ENCODE data around the gene PPT1. TPM values are rescaled to one million over a fixed set of nuclear protein-coding genes. Genes with fewer than 3 reads are reported as not detected.

Gene PPT1
- 29.4 and 29.5 TPM in 2 replicates for total RNA-seq

- H3K4me3 ChIP-seq (ENCODE audit: low read depth, low read length) = peak within 1 kb of the TSS; percentile 76
- H3K36me3 ChIP-seq (ENCODE audit: control insufficient read depth, insufficient read depth, low read length) = no peaks in the 10 kb centered on the region
- no peaks in the 10 kb centered on the region for H3K27me3 ChIP-seq (ENCODE audit: control insufficient read depth, insufficient read depth, low read length)
- peak; percentile 16 for TF ChIP-seq CTCF (IDR thresholded peaks at IDR 0.05; ENCODE audit: insufficient read depth, low read length, severe bottlenecking)
- peak; percentile 57 for DNase-seq (ENCODE audit: low read depth)
- no peak for FAIRE-seq
Observed at GRCh38 chr1:40096977-40097782, at the start of gene PPT1. Gene PPT1 (minus strand): TSS chr1:40097252. CDS start chr1:40097238, 14 bp downstream.

- no peaks in the 10 kb centered on the region for H3K27me3 ChIP-seq (ENCODE audit: control insufficient read depth, insufficient read depth, low read length)
- TF ChIP-seq CTCF (IDR thresholded peaks at IDR 0.05; ENCODE audit: insufficient read depth, low read length, severe bottlenecking) = peak; percentile 78
- FAIRE-seq (no peak), DNase-seq (ENCODE audit: low read depth) (peak; percentile 73)
- H3K36me3 ChIP-seq (ENCODE audit: control insufficient read depth, insufficient read depth, low read length) = no peaks in the 10 kb centered on the region
- no peak overlapping the region for H3K4me3 ChIP-seq (ENCODE audit: low read depth, low read length)
Observed at GRCh38 chr1:40143891-40144575, 47.0 kb upstream of the PPT1 start.

GRCh38 chr1:40141878-40142535 lies 45.0 kb upstream of the PPT1 start:
- Histone ChIP-seq H3K27me3 (ENCODE audit: control insufficient read depth, insufficient read depth, low read length) (no peaks in the 10 kb centered on the region), H3K4me3 (ENCODE audit: low read depth, low read length) (no peak overlapping the region), H3K36me3 (ENCODE audit: control insufficient read depth, insufficient read depth, low read length) (no peaks in the 10 kb centered on the region)
- no peak for FAIRE-seq
- DNase-seq (ENCODE audit: low read depth) = no peak
- TF ChIP-seq CTCF (IDR thresholded peaks at IDR 0.05; ENCODE audit: insufficient read depth, low read length, severe bottlenecking) = no peak

- TF ChIP-seq CTCF (IDR thresholded peaks at IDR 0.05; ENCODE audit: insufficient read depth, low read length, severe bottlenecking) = no peak
- H3K4me3 ChIP-seq (ENCODE audit: low read depth, low read length) = no peak overlapping the region
- no peaks in the 10 kb centered on the region for H3K27me3 ChIP-seq (ENCODE audit: control insufficient read depth, insufficient read depth, low read length)
- DNase-seq (ENCODE audit: low read depth) (peak; percentile 37), FAIRE-seq (peak; percentile 50)
- no peaks in the 10 kb centered on the region for H3K36me3 ChIP-seq (ENCODE audit: control insufficient read depth, insufficient read depth, low read length)
Observed at GRCh38 chr1:40140211-40140973, 43.3 kb upstream of the PPT1 start.

GRCh38 chr1:40133839-40134238 lies 36.8 kb upstream of the PPT1 start:
- no peaks in the 10 kb centered on the region for H3K36me3 ChIP-seq (ENCODE audit: control insufficient read depth, insufficient read depth, low read length)
- no peak for FAIRE-seq
- DNase-seq (ENCODE audit: low read depth) = no peak
- no peak for TF ChIP-seq CTCF (IDR thresholded peaks at IDR 0.05; ENCODE audit: insufficient read depth, low read length, severe bottlenecking)
- no peaks in the 10 kb centered on the region for H3K27me3 ChIP-seq (ENCODE audit: control insufficient read depth, insufficient read depth, low read length)
- no peak overlapping the region for H3K4me3 ChIP-seq (ENCODE audit: low read depth, low read length)
